Activated naive CD4-positive, alpha-beta T cell (primary cell): Measurements from ENCODE around the gene SLC30A2.
"Not testable (repeated sequence)": the region's sequence is repeated elsewhere in the genome, so short reads cannot be mapped to it uniquely, and the experiment has no call there.

ENCODE experiments used
- DNase-seq, 4 experiments: peaks; one replicate each; lab custom pipeline; 2025; lab: John Stamatoyannopoulos, UW

Gene SLC30A2, protein sequence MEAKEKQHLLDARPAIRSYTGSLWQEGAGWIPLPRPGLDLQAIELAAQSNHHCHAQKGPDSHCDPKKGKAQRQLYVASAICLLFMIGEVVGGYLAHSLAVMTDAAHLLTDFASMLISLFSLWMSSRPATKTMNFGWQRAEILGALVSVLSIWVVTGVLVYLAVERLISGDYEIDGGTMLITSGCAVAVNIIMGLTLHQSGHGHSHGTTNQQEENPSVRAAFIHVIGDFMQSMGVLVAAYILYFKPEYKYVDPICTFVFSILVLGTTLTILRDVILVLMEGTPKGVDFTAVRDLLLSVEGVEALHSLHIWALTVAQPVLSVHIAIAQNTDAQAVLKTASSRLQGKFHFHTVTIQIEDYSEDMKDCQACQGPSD

DNA sequence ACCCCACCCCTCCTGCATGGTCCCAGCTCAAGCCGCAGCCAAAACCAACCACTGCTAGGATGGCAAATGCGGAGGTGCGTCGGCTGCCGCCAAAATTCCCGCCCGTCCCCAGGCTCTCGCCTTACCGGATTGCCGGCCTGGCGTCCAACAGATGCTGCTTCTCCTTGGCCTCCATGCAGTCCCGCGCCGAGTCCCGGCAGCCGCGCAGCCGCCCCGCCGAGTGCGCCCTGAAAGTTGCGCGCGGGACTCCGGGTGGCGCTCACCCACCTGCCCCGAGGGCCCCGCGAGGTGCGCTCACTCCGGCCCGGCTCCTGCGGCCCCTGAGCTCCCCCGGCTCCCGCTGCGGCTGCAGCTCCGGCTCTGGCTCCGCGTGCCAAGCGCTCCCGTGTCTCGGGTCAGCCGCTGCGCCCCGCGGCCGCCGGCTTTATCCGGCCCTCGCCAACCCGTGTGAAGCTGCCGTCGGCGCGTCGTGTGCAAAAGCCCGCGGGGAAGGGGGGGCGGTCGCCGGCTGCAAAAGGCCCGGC is at the start of gene SLC30A2:
SLC30A2 (minus strand) TSS at position 397 of the 524 bp plus-strand sequence; CDS start at position 175, 222 bp downstream.
- DNase-seq, result no peak

DNA sequence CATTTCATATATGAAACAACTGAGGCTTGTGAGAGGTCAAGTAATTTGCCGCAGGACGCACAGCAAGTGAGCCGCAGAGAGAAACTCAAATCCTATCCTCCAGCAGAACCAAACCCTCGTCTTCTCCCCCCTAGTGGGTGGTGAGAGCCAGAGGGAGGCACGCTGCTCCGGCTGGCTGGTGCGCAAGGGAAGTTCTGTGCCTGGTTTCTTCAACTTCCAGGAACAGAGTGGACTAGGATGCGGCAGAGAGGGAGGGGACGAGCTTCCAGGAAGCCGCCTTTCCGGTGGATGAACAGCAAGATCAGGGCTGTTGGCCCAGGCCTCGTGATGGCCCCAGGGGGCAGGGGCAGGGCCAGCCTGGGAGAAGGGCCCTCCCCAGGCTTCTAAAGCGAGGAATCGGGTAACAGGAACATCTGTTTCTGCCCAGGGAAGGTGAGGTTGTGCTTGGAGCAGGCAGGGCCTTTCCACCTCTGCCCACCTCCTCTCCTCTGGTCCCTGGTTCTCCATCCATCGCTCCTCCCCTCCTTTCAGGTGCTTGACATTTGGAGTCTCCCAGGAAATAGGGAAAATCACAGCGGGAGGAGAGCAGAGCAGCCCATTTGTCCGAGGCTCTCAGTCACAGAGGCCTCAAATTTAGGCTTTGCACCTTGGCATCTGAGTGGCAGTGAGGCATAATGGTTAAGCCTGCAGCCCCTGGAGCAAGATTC is 48.9 kb upstream of the SLC30A2 start:
- no peak for DNase-seq

DNA sequence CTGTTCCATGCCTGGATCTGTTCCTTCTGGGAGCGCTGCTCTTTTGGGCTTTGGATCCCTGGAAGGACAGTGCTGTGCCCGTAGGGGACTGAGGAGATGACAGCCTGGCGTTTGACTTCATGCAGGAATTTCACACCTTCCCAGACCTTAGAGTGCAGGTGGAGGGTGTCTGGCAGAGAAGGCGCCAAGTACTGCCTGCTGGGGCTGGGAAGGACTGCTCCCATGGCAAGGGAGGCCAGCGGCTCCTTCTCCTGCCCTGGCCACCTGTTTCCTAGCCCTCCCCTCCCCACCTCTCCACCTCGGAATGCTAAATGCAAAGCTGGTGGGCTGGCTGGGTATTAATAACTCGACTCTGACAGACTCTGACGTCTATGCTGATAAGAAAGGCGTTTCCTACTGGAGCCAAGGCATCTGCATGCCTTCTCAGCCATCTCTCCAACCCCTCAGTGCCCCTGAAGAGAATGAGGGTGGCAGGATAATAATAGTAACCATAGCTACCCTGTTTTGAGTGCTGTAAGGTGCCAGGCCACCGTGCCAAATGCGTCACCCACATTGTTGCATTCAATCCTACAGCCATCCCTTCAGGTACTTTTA is 48.3 kb upstream of the SLC30A2 start:
- no peak for DNase-seq

DNA sequence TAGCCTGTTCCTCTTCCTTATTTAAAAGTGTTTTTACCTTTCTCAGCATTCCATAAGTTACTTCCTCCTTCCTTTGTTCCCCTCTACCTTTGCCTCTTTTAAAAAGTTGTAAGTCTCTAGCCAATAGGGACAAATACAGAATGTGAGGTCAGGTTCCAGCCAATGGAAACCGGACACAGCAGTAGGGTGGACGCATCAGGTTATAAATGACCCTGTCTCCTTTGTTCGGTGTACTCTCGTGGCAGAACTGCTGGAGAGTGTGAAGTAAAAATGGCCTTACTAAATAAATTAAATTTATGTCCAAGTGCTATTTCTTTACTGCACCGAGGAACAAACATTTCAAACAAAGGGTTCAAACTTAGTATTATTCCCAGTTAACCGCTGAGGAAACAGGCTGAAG is 47.7 kb upstream of the SLC30A2 start:
- not testable (repeated sequence) for DNase-seq

DNA sequence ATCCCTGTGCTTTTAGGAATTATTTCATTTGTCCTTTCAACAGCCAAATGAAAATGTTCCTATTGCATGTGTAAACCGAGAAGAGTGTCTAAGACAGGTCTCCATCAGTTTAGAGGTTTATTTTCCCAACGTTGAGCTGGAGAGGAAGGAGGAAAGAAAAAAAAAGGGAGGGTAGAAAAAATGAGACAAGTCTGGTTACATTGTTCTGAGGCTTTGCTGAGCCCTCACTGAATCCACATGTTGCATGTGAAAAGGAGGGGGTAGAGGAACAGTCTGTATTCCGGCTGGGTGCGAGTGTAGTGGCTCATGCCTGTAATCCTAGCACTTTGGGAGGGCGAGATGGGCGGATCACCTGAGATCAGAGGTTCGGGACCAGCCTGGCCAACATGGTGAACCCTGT is 46.5 kb upstream of the SLC30A2 start:
- no peak for DNase-seq

DNA sequence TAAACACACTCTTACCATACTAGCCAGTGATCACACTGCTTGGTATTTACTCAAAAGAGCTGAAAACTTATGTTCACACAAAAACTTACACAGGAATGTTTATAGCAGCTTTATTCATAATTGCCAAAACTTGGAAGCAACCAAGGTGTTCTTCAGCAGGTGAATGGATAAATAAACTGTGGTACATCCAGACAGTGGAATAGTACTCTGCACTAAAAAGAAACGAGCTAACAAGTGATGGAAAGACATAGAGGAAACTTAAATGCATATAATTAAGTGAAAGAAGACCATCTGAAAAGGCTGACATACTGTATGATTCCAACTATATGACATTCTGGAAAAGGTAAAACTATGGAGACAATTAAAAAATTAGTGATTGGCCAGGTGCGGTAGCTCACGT is 45.0 kb upstream of the SLC30A2 start:
- no peak for DNase-seq

DNA sequence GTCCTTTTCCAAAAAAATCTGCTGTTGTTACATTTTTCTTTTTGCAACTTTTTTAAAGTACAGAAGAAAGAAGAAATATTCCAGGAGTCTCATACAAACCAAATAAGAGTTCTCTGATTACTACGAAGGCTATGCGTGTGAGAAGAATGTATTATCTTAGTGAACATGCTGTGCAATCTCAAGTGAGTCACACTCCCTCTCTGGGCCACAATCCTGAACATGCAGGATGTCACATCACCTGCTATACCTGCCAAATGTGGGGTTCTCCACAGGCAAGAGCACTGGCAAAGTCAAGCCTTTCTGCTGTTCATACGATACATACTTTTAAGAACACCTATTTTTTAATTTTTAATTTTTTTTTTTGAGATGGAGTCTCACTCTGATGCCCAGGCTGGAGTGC is 43.2 kb upstream of the SLC30A2 start:
- DNase-seq, result no peak

DNA sequence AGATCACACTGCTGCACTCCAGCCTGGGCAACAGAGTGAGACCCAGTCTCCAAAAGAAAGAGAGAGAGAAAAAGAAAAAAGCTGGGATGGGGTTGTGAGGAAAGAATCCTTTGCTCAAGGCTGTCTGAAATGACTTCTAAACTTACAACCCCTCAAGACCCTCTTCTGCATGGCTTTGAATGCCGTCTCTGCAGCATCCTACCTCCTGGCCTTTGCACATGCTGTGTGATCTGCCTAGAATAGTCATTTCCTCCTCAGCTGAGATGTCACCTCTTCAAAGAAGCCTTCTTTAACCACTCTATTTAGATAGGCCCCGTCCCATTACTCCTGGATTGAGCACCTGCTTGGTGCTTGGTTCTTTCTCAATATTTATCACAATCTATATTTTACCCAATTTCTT is 38.9 kb upstream of the SLC30A2 start:
- DNase-seq, result no peak

- DNase-seq, result no peak
Measured at GRCh38 chr1:26084091-26084561, 38.2 kb upstream of the SLC30A2 start.

GRCh38 chr1:26083208-26083607 is 37.3 kb upstream of the SLC30A2 start:
- DNase-seq, result no peak

DNA sequence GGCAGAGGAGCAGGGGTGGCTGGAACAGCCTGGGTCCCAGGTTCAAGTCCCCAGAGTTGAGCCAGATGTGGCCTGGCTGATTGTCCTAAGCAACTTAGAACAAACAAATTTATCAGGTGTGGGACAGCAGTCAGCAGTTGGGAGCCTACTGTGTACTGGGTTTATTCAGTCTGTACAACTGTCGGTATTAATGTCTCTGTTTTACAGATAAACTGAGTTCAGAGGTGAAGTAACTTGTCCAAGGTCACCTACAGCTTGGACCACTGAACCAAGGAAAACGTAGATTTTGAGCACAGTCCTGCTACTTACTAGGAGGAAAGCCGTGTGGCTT is 36.1 kb upstream of the SLC30A2 start:
- no peak for DNase-seq

DNA sequence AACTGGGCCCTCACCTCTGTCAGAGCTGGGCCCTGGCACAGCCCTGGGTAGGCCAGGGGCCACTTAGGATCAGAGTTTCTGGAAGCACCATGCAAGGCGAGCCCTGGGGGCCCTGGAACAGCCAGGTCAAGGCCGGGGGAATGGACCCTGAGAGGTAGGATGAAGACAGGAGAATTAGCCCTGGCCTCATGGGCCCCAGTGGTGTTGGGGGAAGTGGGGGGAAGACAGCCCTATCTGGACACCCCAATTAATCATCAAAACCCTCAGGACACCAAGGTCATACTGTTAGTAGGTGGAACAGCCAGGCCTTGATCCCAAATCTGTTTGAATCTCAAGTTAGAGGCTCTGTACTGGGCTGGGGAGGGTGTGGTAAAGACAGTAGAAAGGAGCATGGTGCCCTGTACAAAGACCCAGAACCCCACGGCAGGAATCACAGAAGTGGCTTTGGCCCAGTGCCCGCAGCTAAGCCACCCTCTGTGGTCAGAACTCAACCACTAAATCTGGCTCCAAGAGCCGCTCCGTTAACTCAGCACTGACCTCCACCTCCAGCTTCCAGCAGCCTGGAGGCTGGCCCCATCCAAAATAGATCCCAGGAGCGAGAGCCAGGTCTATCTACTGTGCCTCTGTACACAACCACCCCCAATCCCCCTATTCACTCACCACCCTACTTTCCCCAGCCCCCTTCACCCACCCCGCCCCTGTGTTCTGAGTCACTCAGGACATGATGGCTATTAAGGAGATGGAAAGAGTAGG is 35.5 kb upstream of the SLC30A2 start:
- DNase-seq, result no peak

DNA sequence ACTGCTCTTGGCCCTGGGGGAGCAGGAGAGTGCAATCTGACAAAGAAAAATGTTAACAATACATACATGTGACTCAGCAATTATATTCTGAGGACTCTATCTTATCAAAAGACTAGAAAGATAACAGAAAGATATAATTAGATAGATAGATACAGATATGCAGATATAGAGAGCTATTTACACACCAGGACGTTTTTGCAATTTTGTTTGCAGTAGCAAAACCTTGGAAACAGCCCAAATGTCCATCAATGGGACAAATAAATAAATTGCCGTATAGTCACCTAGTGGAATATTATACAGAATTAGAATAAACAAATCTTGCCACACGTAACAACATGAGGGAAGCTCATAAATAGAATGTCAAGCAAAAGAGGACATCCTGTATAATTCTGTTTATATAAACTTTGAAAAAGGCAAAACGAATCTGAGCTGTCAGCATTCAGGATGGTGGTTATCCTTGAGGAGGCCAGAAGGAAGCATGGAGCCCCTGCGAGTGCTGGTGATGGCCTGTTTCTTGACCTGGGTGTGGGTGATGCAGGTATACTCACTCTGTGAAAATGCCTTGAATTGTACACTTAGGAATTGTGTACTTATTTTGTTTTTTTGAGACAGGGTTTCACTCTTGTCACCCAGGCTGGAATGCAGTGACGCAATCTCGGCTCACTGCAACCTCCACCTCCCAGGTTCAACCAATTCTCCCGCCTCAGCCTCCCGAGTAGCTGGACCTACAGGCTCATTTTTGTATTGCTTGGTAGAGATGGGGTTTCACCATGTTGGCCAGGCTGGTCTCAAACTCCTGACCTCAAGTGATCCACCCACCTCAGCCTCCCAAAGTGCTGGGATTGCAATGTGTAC is 34.3 kb upstream of the SLC30A2 start:
- no peak for DNase-seq

- no peak for DNase-seq
Measured at GRCh38 chr1:26079178-26079563, 33.3 kb upstream of the SLC30A2 start.

GRCh38 chr1:26078286-26079177 is 32.6 kb upstream of the SLC30A2 start:
- no peak for DNase-seq

DNA sequence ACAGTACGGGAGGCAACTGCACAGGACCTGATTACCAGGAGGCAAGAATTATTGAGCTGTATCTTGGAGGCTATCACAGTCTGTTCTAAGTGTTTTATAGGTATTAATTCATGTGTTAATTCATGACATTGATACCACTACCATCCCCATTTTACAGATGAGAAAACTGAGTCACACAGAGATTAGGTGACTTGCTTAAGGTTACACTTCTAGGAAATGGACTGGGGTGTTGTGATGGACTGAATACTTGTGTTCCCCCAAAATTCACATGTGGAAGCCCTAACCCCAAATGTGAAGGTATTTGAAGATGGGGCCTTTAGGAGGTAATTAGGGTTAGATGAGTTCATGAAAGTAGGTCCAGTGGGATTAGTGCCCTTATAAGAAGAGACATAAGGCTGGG is 31.6 kb upstream of the SLC30A2 start:
- DNase-seq, result no peak

GRCh38 chr1:26075421-26076144 is 29.7 kb upstream of the SLC30A2 start:
- DNase-seq, result no peak

DNA sequence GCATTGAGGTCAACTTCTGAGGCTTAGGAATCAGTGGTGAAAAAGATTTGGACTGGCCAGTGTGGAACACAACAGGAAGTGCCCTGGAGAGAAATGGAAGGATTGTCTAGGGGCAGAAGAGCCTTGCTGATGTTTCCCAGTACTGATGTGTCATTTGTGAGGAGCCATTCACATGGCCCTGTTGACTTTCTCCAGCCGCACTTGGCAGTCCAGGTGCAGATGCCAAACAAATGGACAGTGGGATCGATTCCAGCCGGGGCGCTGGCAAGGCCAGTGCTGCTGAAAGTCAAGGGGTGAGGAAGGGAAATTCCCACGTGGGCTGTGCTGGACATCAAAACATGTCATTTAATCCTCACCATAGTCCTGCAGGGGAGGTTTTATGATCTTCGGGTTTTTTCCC is 26.4 kb upstream of the SLC30A2 start:
- no peak for DNase-seq

GRCh38 chr1:26070963-26071342 is 25.0 kb upstream of the SLC30A2 start:
- no peak for DNase-seq
